ENCODE results near the gene COG6. TPM values are rescaled to one million over a fixed set of nuclear protein-coding genes. Genes with fewer than 3 reads are reported as not detected.

The COG6 gene
- total RNA-seq, 4 donors from 2014 or later, result 9.8 to 20.9 (median 15.8) TPM

DNA sequence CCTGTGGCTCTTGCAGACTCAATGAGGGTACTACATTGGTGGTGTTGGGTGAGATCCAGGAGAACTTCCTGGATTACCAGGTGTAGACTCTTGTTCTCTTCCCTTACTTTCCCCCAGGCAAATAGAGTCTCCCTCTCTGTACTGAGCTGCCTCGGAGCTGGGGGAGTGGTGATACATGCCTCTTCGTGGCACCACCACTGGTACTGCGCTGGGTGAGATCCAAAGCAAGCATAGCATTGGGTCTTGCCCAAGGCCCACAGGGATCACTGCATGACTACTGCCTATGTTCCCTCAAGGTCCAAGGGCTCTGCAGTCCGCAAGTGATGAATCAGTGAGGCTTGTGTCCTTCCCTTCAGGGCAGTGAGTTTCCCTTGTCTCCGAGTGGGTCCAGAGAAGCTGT is 81.6 kb downstream of the COG6 start:
- DNase-seq (ENCODE audit: low spot score) (no peak), ATAC-seq (ENCODE audit: low FRiP score) (no peak)
- TF ChIP-seq, protein P1, sequence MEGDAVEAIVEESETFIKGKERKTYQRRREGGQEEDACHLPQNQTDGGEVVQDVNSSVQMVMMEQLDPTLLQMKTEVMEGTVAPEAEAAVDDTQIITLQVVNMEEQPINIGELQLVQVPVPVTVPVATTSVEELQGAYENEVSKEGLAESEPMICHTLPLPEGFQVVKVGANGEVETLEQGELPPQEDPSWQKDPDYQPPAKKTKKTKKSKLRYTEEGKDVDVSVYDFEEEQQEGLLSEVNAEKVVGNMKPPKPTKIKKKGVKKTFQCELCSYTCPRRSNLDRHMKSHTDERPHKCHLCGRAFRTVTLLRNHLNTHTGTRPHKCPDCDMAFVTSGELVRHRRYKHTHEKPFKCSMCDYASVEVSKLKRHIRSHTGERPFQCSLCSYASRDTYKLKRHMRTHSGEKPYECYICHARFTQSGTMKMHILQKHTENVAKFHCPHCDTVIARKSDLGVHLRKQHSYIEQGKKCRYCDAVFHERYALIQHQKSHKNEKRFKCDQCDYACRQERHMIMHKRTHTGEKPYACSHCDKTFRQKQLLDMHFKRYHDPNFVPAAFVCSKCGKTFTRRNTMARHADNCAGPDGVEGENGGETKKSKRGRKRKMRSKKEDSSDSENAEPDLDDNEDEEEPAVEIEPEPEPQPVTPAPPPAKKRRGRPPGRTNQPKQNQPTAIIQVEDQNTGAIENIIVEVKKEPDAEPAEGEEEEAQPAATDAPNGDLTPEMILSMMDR (IDR thresholded peaks at IDR 0.05), result no peak

DNA sequence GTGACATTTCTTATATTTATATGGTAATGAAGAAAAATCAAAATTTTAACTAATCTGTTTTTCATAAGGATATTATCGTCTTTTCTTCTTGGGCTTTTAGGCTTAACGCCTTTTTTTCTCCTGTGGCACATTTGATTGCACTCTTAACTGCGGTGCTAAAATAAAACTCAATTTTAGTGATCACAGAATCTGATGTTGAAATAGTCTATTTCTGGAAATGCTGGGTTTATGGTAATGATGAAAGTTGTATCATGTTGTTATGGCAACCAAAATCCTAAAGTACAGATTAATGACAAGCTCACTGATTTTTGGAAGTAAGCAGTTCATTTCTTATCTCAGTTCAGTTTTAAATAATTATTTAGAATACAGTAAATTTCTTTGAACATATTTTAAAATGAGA is 85.3 kb downstream of the COG6 start:
- DNase-seq (ENCODE audit: low spot score) (no peak), ATAC-seq (ENCODE audit: low FRiP score) (no peak)
- TF ChIP-seq, protein P1 (IDR thresholded peaks at IDR 0.05), result no peak

DNA sequence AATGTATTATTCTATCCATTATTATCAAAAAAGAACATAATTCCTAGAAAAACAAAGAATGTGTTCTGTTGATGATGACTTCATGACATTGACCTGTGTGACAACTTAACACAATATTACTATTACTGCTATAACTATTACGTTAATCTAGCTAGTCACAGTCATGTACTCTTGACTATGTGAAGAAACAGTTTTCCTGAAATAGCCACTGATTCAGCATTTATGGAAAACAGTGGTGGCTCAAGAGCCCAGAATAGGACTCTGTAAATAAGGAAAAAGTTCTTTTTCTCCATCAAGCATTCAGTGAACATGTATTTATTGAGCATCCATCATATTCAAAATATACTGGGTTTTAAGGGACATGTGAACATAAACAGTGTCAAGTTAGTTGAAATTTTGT is 93.5 kb downstream of the COG6 start:
- TF ChIP-seq, protein P1 (IDR thresholded peaks at IDR 0.05), result no peak
- ATAC-seq (ENCODE audit: low FRiP score) (no peak), DNase-seq (ENCODE audit: low spot score) (no peak)

DNA sequence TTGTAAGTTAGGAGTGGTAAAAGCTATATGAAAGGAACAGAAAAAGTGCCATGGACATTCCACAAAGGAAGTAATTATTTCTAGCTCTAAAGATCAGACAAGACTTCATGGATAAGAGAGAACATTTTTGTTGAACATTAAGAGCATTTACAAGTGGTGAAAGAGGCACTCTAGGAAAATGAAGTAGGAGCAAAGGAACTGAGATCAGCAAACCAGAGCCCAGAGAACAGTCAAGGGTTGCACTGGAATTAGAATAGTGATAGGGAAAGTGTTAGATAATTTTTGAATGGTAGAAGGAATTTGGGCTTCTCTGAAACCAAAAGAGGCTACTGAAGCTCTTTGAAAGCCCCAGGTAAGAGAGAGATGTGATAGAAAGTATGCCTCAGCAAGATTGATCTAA is 94.1 kb downstream of the COG6 start:
- TF ChIP-seq, protein P1 (IDR thresholded peaks at IDR 0.05), result no peak
- DNase-seq (ENCODE audit: low spot score) (no peak), ATAC-seq (ENCODE audit: low FRiP score) (no peak)

DNA sequence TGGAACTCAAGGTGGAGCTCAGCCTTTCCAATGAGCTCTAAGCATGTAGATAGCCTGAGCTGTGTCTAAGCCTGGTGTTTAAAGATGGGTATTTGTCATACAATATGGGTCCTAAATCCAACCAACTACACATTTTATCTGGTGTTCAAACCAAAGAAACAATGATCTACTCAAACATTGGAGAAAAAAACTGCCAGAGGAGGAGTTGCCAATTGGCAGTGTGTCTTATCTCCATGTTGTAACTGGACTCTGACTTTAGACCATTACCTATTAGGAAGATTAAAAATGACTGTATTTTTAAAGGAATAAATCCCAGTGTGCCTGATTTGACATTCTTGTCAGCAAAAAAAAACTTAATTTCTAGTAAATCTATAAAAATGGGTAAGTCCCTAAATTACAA is 96.3 kb downstream of the COG6 start:
- DNase-seq (ENCODE audit: low spot score), result no peak
- TF ChIP-seq, protein P1 (IDR thresholded peaks at IDR 0.05), result no peak
- ATAC-seq (ENCODE audit: low FRiP score), result no peak

DNA sequence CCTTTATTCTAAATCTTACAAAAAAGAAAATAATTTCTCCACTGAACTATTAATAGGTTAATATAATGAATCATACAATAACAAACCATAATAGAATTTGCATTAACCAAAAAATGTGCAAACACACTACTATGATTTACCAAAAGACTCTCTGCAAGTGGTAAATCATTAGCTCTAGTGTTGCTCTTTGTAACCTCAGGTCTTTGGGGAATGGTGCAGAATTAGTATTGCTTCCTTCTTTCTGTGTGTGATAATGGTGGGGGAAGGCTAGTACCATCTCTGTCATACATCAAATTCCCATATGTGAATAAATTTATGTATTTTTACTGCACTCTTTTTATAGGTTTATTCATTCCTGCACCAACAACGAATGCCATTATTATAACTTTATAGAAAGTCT is 105.1 kb downstream of the COG6 start:
- TF ChIP-seq, protein P1 (IDR thresholded peaks at IDR 0.05), result no peak
- DNase-seq (ENCODE audit: low spot score), result no peak
- ATAC-seq (ENCODE audit: low FRiP score), result no peak

DNA sequence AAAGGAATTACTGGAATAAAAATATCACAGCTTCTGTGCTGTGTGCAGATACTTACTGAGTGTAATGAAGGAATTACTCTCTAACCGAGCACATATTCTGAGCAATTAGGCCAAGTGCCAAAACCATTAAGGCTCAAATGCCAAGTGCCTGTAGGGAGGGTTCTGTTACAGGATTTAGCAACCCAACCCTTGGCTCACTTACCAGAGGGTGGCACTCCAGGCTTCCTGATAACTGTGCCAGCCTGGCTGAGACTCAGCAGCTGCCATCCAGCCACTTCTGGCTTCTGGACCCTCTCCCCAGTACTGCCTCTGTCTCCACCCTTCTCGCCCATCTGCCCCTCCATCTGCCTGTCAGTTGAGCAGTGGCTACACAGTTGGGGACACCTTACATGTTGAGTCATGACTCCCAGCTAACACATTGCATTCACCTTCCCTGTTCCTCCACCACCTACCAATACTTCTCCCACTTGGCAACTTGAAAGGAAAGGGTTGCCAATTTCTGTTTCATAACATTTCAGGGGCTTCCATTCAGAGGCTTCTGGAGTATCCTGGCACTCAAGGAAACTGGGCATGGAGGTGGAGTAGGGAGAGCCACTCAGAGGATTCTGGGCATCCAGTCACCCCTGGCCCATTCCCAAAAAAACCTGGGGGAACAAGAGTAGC is 110.5 kb downstream of the COG6 start:
- no peak for DNase-seq (ENCODE audit: low spot score)
- ATAC-seq (ENCODE audit: low FRiP score), result peak; percentile 81
- TF ChIP-seq, protein P1 (IDR thresholded peaks at IDR 0.05), result no peak
